SK-N-SH treated with all-trans-retinoic acid at 6 μM for 48 hours (cell line): ENCODE data around the gene AFAP1.

Source experiments
- ATAC-seq: fragments of 200-7000 bp; cut with Tn5 transposase; 3 replicates; pipeline ENCODE4 v1.9.1; 2020; ENCODE audit warnings: mild to moderate bottlenecking, moderate library complexity
- ARNTL ChIP-seq: fragments of 450-650 bp; formaldehyde crosslinking; IDR thresholded peaks from 2 replicates; pipeline ENCODE4 v1.5.0; 2020; ENCODE audit warnings: low read depth, mild to moderate bottlenecking, moderate library complexity, borderline replicate concordance
- BACH2 ChIP-seq: fragments of 250-450 bp; sonication (Bioruptor Pico); IDR thresholded peaks from 2 replicates; pipeline ENCODE4 v1.9.0; 2021; ENCODE audit warnings: mild to moderate bottlenecking, borderline replicate concordance
- CREB5 ChIP-seq: fragments of 250-450 bp; sonication (Bioruptor Pico); IDR thresholded peaks from 2 replicates; pipeline ENCODE4 v1.5.1; 2020; ENCODE audit warnings: low read depth, mild to moderate bottlenecking, moderate library complexity
- CSRNP3 ChIP-seq: fragments of 250-450 bp; sonication (Bioruptor Pico); IDR thresholded peaks from 2 replicates; pipeline ENCODE4 v1.5.1; 2021; ENCODE audit warnings: mild to moderate bottlenecking, moderate library complexity
- ESRRG ChIP-seq: fragments of 250-450 bp; sonication (Bioruptor Pico); IDR thresholded peaks from 2 replicates; pipeline ENCODE4 v1.6.1; 2021; ENCODE audit warnings: mild to moderate bottlenecking
- GLIS3 ChIP-seq: fragments of 250-450 bp; sonication (Bioruptor Pico); IDR thresholded peaks from 2 replicates; pipeline ENCODE4 v1.5.0; 2020; ENCODE audit warnings: mild to moderate bottlenecking, moderate library complexity
- ISL1 ChIP-seq: fragments of 250-450 bp; sonication (Bioruptor Pico); IDR thresholded peaks from 2 replicates; pipeline ENCODE4 v2.1.2; 2022; ENCODE audit warnings: mild to moderate bottlenecking, moderate library complexity
- OSR1 ChIP-seq: fragments of 250-450 bp; sonication (Bioruptor Pico); IDR thresholded peaks from 2 replicates; pipeline ENCODE4 v1.8.0; 2022; ENCODE audit warnings: moderate library complexity, mild to moderate bottlenecking, inconsistent platforms
- PATZ1 ChIP-seq: fragments of 250-450 bp; sonication (Bioruptor Pico); IDR thresholded peaks from 2 replicates; pipeline ENCODE4 v1.8.0; 2020; ENCODE audit warnings: mild to moderate bottlenecking, moderate library complexity, borderline replicate concordance
- PPARA ChIP-seq: fragments of 250-450 bp; sonication (Bioruptor Pico); IDR thresholded peaks from 2 replicates; pipeline ENCODE4 v1.5.0; 2020; ENCODE audit warnings: mild to moderate bottlenecking, borderline replicate concordance
- RARB ChIP-seq: fragments of 250-450 bp; sonication (Bioruptor Pico); IDR thresholded peaks from 2 replicates; pipeline ENCODE4 v1.8.0; 2021; ENCODE audit warnings: mild to moderate bottlenecking, moderate library complexity
- SNAI2 ChIP-seq: fragments of 250-450 bp; sonication (Bioruptor Pico); IDR thresholded peaks from 2 replicates; pipeline ENCODE4 v1.5.0; 2020; ENCODE audit warnings: mild to moderate bottlenecking, moderate library complexity
- TCF4 ChIP-seq: fragments of 250-450 bp; sonication (Bioruptor Pico); IDR thresholded peaks from 2 replicates; pipeline ENCODE4 v1.8.0; 2021; ENCODE audit warnings: mild to moderate bottlenecking, moderate library complexity, borderline replicate concordance
- TOX ChIP-seq: fragments of 250-450 bp; sonication (Bioruptor Pico); IDR thresholded peaks from 2 replicates; pipeline ENCODE4 v1.8.0; 2021; ENCODE audit warnings: mild to moderate bottlenecking, moderate library complexity, borderline replicate concordance
- TSHZ2 ChIP-seq: fragments of 250-450 bp; sonication (Bioruptor Pico); IDR thresholded peaks from 2 replicates; pipeline ENCODE4 v1.5.0; 2020; ENCODE audit warnings: mild to moderate bottlenecking, moderate library complexity
- ZC3H10 ChIP-seq: fragments of 250-450 bp; sonication (Bioruptor Pico); IDR thresholded peaks from 2 replicates; pipeline ENCODE4 v1.5.1; 2021; ENCODE audit warnings: mild to moderate bottlenecking, moderate library complexity
- ZFP3 ChIP-seq: fragments of 250-450 bp; sonication (Bioruptor Pico); IDR thresholded peaks from 2 replicates; pipeline ENCODE4 v1.5.0; 2020; ENCODE audit warnings: mild to moderate bottlenecking, moderate library complexity
- ZFP30 ChIP-seq: fragments of 450-650 bp; formaldehyde crosslinking; IDR thresholded peaks from 2 replicates; pipeline ENCODE4 v1.5.0; 2022; ENCODE audit warnings: mild to moderate bottlenecking, moderate library complexity
- ZNF565 ChIP-seq: fragments of 450-650 bp; formaldehyde crosslinking; conservative IDR thresholded peaks from 2 replicates; pipeline ENCODE4 v1.5.0; 2020; ENCODE audit warnings: low read depth, mild to moderate bottlenecking, moderate library complexity
- ZNF70 ChIP-seq: fragments of 450-650 bp; formaldehyde crosslinking; IDR thresholded peaks from 2 replicates; pipeline ENCODE4 v1.5.0; 2020; ENCODE audit warnings: mild to moderate bottlenecking, moderate library complexity
- ZNF8 ChIP-seq: fragments of 450-650 bp; formaldehyde crosslinking; IDR thresholded peaks from 2 replicates; pipeline ENCODE4 v1.5.0; 2020; ENCODE audit warnings: mild to moderate bottlenecking, moderate library complexity

AFAP1 gene

GRCh38 chr4:7731437-7731836, 208.2 kb downstream of the AFAP1 start (continued):
- TF ChIP-seq ESRRG (CRISPR knock-in tag), result no peak
- no peak for TF ChIP-seq ZNF565 (CRISPR knock-in tag)
- no peak for TF ChIP-seq OSR1

GRCh38 chr4:7727749-7728148, 211.9 kb downstream of the AFAP1 start:
- no peak for ATAC-seq
- TF ChIP-seq ARNTL (CRISPR knock-in tag), result no peak

DNA sequence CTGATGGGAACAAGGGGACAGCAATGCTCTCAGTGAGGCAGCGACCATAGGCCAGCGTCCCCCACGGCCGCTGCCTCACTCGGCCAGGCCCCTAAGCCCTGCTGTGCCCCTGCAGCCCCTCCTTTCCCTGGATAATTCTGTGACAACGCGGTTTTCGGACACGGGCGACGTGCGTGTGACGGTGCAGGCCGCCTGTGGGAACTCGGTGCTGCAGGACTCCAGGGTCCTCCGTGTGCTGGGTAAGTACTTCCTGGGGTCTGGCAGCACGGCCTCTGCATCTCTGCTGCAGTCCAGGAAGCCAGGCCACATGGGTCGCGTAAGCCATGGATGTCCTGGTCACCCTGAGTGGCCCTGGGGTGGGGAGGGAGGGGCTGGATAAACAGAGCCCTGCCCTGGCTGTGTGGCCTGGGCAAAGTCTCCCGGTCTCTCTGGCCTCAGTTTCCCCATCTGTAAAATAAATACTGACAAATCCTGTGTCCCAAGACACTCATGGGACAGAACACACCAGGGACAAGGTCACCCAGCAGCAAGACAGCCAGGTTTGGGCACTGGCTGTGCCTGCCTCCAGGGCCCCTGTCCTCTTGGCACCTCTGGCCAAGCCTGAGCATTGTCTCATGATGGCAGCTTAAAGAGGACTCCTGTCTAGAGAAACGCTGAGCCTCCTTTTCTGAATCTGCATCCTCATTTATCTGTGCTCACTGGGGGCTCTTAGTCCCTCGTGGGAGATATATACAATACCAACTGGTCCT, 212.8 kb downstream of the AFAP1 start:
- TF ChIP-seq ZNF565 (CRISPR knock-in tag) (no peak), ZFP30 (no peak), BACH2 (CRISPR knock-in tag) (no peak)
- TF ChIP-seq, all 23 proteins: peak for 0
- no peak for ATAC-seq

- ATAC-seq, result peak; percentile 72
- no peak for TF ChIP-seq CSRNP3 (CRISPR knock-in tag)
- TF ChIP-seq ISL1, result no peak
- no peak for TF ChIP-seq ARNTL (CRISPR knock-in tag)
- no peak for TF ChIP-seq ZFP30
- TF ChIP-seq ZFP3 (CRISPR knock-in tag), result no peak
- TF ChIP-seq TOX (CRISPR knock-in tag), result no peak
- TF ChIP-seq RARB (CRISPR knock-in tag), result no peak
- no peak for TF ChIP-seq TSHZ2
- TF ChIP-seq PATZ1, result no peak
- TF ChIP-seq ZNF565 (CRISPR knock-in tag), result no peak
- TF ChIP-seq ZNF70, result no peak
- no peak for TF ChIP-seq SNAI2 (CRISPR knock-in tag)
- no peak for TF ChIP-seq ESRRG (CRISPR knock-in tag)
- TF ChIP-seq ZNF8 (CRISPR knock-in tag), result no peak
- no peak for TF ChIP-seq BACH2 (CRISPR knock-in tag)
- no peak for TF ChIP-seq OSR1
Observed at GRCh38 chr4:7725951-7726350, 213.7 kb downstream of the AFAP1 start.

- TF ChIP-seq TSHZ2, result no peak
- TF ChIP-seq ARNTL (CRISPR knock-in tag), result no peak
- no peak for TF ChIP-seq CSRNP3 (CRISPR knock-in tag)
- no peak for TF ChIP-seq TCF4 (CRISPR knock-in tag)
- no peak for TF ChIP-seq TOX (CRISPR knock-in tag)
- no peak for TF ChIP-seq ZFP3 (CRISPR knock-in tag)
- no peak for TF ChIP-seq PPARA (CRISPR knock-in tag)
- TF ChIP-seq BACH2 (CRISPR knock-in tag), result no peak
- TF ChIP-seq OSR1, result no peak
- no peak for TF ChIP-seq ZC3H10
- TF ChIP-seq ZFP30, result no peak
- TF ChIP-seq GLIS3 (CRISPR knock-in tag), result no peak
- TF ChIP-seq ZNF8 (CRISPR knock-in tag), result no peak
- TF ChIP-seq CREB5 (CRISPR knock-in tag), result no peak
- no peak for TF ChIP-seq ZNF565 (CRISPR knock-in tag)
- ATAC-seq, result no peak
Observed at GRCh38 chr4:7723625-7724024, 216.0 kb downstream of the AFAP1 start.
